Sigmoid colon (tissue), 4 donors: Measurements from ENCODE around the gene MIGA2.

Experiments used
- EP300 ChIP-seq, 4 donors: sonication (generic); formaldehyde crosslinking; IDR thresholded peaks; one replicate each; pipeline ENCODE4 v1.6.1; 2017; ENCODE audit warnings: antibody characterized with exemption in 4 of 4
- POLR2A ChIP-seq, 2 donors: fragments of 450-650 bp; IDR thresholded peaks; one replicate each; pipeline ENCODE4 v1.6.1; 2016; ENCODE audit warnings: antibody characterized with exemption in 2 of 2, mild to moderate bottlenecking in 2 of 2, moderate library complexity in 2 of 2
- TF ChIP-seq, protein P1 (sequence below), 4 experiments: fragments of 450-650 bp in 3 of 4; fragments of 200-600 bp in 1 of 4; IDR thresholded peaks; one replicate each; pipeline ENCODE4 v1.5.1; 2016 to 2019; ENCODE audit warnings: antibody characterized with exemption in 4 of 4, mild to moderate bottlenecking in 3 of 4, moderate library complexity in 2 of 4

DNA sequence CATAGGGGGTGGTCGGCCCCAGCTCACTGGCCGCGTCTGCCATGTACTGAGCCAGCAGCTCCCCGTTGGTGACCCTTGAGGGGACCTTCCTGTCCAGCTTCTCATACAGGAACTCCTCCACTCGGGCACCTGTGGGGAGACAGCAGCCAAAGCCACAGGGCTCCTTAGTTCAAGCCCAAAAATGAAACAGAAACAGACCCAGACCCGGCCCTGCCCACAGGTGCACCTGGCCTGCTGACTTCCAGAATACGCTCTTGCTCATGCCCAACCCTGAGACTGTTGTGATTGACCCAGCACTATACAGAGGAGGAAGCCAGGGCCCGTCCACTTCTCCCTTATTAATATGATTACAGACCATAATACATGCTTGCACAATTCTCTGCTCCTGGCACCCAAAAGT lies 15.3 kb upstream of the MIGA2 start:
- TF ChIP-seq EP300 (IDR thresholded peaks at IDR 0.05), result no peak
- TF ChIP-seq, protein P1, sequence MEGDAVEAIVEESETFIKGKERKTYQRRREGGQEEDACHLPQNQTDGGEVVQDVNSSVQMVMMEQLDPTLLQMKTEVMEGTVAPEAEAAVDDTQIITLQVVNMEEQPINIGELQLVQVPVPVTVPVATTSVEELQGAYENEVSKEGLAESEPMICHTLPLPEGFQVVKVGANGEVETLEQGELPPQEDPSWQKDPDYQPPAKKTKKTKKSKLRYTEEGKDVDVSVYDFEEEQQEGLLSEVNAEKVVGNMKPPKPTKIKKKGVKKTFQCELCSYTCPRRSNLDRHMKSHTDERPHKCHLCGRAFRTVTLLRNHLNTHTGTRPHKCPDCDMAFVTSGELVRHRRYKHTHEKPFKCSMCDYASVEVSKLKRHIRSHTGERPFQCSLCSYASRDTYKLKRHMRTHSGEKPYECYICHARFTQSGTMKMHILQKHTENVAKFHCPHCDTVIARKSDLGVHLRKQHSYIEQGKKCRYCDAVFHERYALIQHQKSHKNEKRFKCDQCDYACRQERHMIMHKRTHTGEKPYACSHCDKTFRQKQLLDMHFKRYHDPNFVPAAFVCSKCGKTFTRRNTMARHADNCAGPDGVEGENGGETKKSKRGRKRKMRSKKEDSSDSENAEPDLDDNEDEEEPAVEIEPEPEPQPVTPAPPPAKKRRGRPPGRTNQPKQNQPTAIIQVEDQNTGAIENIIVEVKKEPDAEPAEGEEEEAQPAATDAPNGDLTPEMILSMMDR (IDR thresholded peaks at IDR 0.05), result no peak
- no peak for TF ChIP-seq POLR2A (IDR thresholded peaks at IDR 0.05)
